ENCODE measurements around the gene ZMYND15. TPM values are rescaled to one million over a fixed set of nuclear protein-coding genes. Genes with fewer than 3 reads are reported as not detected.

The ZMYND15 gene
- total RNA-seq, 1 experiment from 2014 or later = 0.42 TPM

- H3K27me3 ChIP-seq (ENCODE audit: insufficient read depth, low read length) = no peaks in the 10 kb centered on the region
- no peak overlapping the region for H3K27ac ChIP-seq (ENCODE audit: insufficient read length, low read depth, low read length)
- no peak overlapping the region for H3K18ac ChIP-seq (ENCODE audit: insufficient read length, low read depth, low read length)
- Mint-ChIP-seq H3K9me3 (no peaks in the 10 kb centered on the region; a peak in 2 of 5 replicates), H3K4me3 (no peak overlapping the region), H3K36me3 (ENCODE audit: insufficient read depth in 1 of 3, low read depth in 3 of 3) (peaks cover 0 to 6% (median 0%) of the 10 kb centered on the region in 3 experiments; a peak in 2 of 7 replicates), H3K27ac (no peak overlapping the region), H3K4me1 (peaks cover 3 to 4% of the 10 kb centered on the region in 2 experiments), H3K27me3 (ENCODE audit: low read depth) (peaks cover 9% of the 10 kb centered on the region)
- H3T11ph ChIP-seq (ENCODE audit: low read length) = no peak overlapping the region
- DNase-seq = no peak
- H3K79me2 ChIP-seq (ENCODE audit: insufficient read depth, low read length) = no peaks in the 10 kb centered on the region
- H3K4me2 ChIP-seq (ENCODE audit: insufficient read depth, insufficient read length, low read length) = no peak overlapping the region
- H3K56ac ChIP-seq (ENCODE audit: insufficient read length, low read depth, low read length) = no peak overlapping the region
- no peak overlapping the region for H2BK120ac ChIP-seq (ENCODE audit: low read depth, low read length, poor library complexity, severe bottlenecking)
- H4K5ac ChIP-seq (ENCODE audit: insufficient read length, low read depth, low read length) = no peak overlapping the region
- no CpG with 5 or more reads among the region's 3 CpGs for WGBS (ENCODE audit: extremely low coverage, insufficient read length, low lambda C conversion rate)
- no peaks in the 10 kb centered on the region for H3K79me1 ChIP-seq (ENCODE audit: insufficient read depth, low read depth, low read length, poor library complexity, severe bottlenecking)
- no peak overlapping the region for H3K23ac ChIP-seq (ENCODE audit: insufficient read length, low read depth, low read length)
- H2BK20ac ChIP-seq (ENCODE audit: low read depth, low read length, poor library complexity, severe bottlenecking) = no peak overlapping the region
- no peak overlapping the region for H2BK5ac ChIP-seq (ENCODE audit: insufficient read length, low read length)
- no peak overlapping the region for H3K14ac ChIP-seq (ENCODE audit: insufficient read depth, low read length)
- H2BK12ac ChIP-seq (ENCODE audit: insufficient read length, low read depth, low read length) = no peak overlapping the region
- H2AFZ ChIP-seq (ENCODE audit: low read length) = no peak overlapping the region
- H2AK5ac ChIP-seq (ENCODE audit: insufficient read length, low read length) = no peak overlapping the region
- H3K4me1 ChIP-seq (ENCODE audit: insufficient read depth, low read length) = no peaks in the 10 kb centered on the region
- no peak overlapping the region for H3K9ac ChIP-seq (ENCODE audit: extremely low read depth, insufficient read length, low read length)
- H3K4ac ChIP-seq (ENCODE audit: low read depth, low read length) = no peak overlapping the region
- H4K91ac ChIP-seq (ENCODE audit: insufficient read length, low read depth, low read length) = no peak overlapping the region
- no peaks in the 10 kb centered on the region for H4K20me1 ChIP-seq (ENCODE audit: control insufficient read depth, insufficient read depth, insufficient read length)
- no peak for TF ChIP-seq CTCF (conservative IDR thresholded peaks at IDR 0.05)
- no peak overlapping the region for H2BK15ac ChIP-seq (ENCODE audit: low read depth, low read length)
- H3K23me2 ChIP-seq (ENCODE audit: insufficient read length, low read depth, low read length, poor library complexity, severe bottlenecking) = peaks cover 6% of the 10 kb centered on the region
- H4K8ac ChIP-seq (replicated peaks; ENCODE audit: insufficient read length, low read depth, low read length) = no peak overlapping the region
- no peaks in the 10 kb centered on the region for H3K9me3 ChIP-seq (ENCODE audit: control insufficient read depth, low read depth, low read length)
Observed at GRCh38 chr17:4728124-4728523, 11.5 kb upstream of the ZMYND15 start.
